ENCODE data around the gene CASP1. TPM values are rescaled to one million over a fixed set of nuclear protein-coding genes. Genes with fewer than 3 reads are reported as not detected.
A peak's percentile ranks its signal among the peaks of the same experiment; 100 is the strongest.

The CASP1 gene
- total RNA-seq (10 to 100 TPM in 1 of 2 donors, 1 to 10 TPM in 1; 8.5 to 15.2 TPM), polyA plus RNA-seq (1 to 10 TPM; 6.9 to 8.7 TPM)

GRCh38 chr11:105034813-105035620, at the start of gene CASP1:
TSS of gene CASP1 (minus strand) at chr11:105035144. CDS start at chr11:105035113, 31 bp downstream.
- Histone ChIP-seq H3K9ac (ENCODE audit: low read depth in 1 of 2, low read length in 2 of 2) (peak within 1 kb of the TSS; percentile 58 to 81), H3K4me3 (ENCODE audit: low read depth in 1 of 3, low read length in 3 of 3) (peak within 1 kb of the TSS; percentile 48 to 67 (median 50)), H3K36me3 (ENCODE audit: control insufficient read depth in 4 of 4, insufficient read depth in 3 of 4, low read depth in 1 of 4, low read length in 3 of 4) (peaks cover 0 to 11% (median 5%) of the 10 kb centered on the region in 4 donors), H3K27ac (ENCODE audit: low read depth in 1 of 2, low read length in 2 of 2) (peak within 1 kb of the TSS; percentile 68 to 74), H3K4me1 (ENCODE audit: control insufficient read depth in 4 of 4, insufficient read depth in 4 of 4, low read length in 3 of 4) (peaks cover 0 to 18% (median 9%) of the 10 kb centered on the region in 4 donors), H3K27me3 (ENCODE audit: control insufficient read depth in 4 of 4, insufficient read depth in 4 of 4, low read length in 3 of 4) (no peaks in the 10 kb centered on the region), H3K9me3 (ENCODE audit: control insufficient read depth in 4 of 4, low read length in 3 of 4) (no peaks in the 10 kb centered on the region)
- peak; percentile 36 to 54 for TF ChIP-seq RAD21 (IDR thresholded peaks at IDR 0.05)
- TF ChIP-seq YY1 (IDR thresholded peaks at IDR 0.05), result peak; percentile 79
- TF ChIP-seq JUND (IDR thresholded peaks at IDR 0.05), result peak in 1 of 2 donors; percentile 42
- no peak for TF ChIP-seq HNF4G (IDR thresholded peaks at IDR 0.05)
- TF ChIP-seq, protein P1, sequence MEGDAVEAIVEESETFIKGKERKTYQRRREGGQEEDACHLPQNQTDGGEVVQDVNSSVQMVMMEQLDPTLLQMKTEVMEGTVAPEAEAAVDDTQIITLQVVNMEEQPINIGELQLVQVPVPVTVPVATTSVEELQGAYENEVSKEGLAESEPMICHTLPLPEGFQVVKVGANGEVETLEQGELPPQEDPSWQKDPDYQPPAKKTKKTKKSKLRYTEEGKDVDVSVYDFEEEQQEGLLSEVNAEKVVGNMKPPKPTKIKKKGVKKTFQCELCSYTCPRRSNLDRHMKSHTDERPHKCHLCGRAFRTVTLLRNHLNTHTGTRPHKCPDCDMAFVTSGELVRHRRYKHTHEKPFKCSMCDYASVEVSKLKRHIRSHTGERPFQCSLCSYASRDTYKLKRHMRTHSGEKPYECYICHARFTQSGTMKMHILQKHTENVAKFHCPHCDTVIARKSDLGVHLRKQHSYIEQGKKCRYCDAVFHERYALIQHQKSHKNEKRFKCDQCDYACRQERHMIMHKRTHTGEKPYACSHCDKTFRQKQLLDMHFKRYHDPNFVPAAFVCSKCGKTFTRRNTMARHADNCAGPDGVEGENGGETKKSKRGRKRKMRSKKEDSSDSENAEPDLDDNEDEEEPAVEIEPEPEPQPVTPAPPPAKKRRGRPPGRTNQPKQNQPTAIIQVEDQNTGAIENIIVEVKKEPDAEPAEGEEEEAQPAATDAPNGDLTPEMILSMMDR (IDR thresholded peaks at IDR 0.05; ENCODE audit: low read depth, low read length, missing input control), result no peak
- no peak for TF ChIP-seq EGR1 (IDR thresholded peaks at IDR 0.05; ENCODE audit: low read depth in 2 of 2)
- no peak for TF ChIP-seq NR2F2 (IDR thresholded peaks at IDR 0.05)
- peak; percentile 24 for TF ChIP-seq SP1 (IDR thresholded peaks at IDR 0.05)
- no peak for TF ChIP-seq FOXA1 (IDR thresholded peaks at IDR 0.05)
- no peak for TF ChIP-seq FOXA2 (IDR thresholded peaks at IDR 0.05)
- TF ChIP-seq, protein P2, sequence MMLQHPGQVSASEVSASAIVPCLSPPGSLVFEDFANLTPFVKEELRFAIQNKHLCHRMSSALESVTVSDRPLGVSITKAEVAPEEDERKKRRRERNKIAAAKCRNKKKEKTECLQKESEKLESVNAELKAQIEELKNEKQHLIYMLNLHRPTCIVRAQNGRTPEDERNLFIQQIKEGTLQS (IDR thresholded peaks at IDR 0.05), result no peak
- peak; percentile 37 to 52 for TF ChIP-seq HNF4A (conservative IDR thresholded peaks at IDR 0.05)
- peak in 1 of 2 donors; percentile 31 for TF ChIP-seq RXRA (IDR thresholded peaks at IDR 0.05)
- TF ChIP-seq, protein P3, sequence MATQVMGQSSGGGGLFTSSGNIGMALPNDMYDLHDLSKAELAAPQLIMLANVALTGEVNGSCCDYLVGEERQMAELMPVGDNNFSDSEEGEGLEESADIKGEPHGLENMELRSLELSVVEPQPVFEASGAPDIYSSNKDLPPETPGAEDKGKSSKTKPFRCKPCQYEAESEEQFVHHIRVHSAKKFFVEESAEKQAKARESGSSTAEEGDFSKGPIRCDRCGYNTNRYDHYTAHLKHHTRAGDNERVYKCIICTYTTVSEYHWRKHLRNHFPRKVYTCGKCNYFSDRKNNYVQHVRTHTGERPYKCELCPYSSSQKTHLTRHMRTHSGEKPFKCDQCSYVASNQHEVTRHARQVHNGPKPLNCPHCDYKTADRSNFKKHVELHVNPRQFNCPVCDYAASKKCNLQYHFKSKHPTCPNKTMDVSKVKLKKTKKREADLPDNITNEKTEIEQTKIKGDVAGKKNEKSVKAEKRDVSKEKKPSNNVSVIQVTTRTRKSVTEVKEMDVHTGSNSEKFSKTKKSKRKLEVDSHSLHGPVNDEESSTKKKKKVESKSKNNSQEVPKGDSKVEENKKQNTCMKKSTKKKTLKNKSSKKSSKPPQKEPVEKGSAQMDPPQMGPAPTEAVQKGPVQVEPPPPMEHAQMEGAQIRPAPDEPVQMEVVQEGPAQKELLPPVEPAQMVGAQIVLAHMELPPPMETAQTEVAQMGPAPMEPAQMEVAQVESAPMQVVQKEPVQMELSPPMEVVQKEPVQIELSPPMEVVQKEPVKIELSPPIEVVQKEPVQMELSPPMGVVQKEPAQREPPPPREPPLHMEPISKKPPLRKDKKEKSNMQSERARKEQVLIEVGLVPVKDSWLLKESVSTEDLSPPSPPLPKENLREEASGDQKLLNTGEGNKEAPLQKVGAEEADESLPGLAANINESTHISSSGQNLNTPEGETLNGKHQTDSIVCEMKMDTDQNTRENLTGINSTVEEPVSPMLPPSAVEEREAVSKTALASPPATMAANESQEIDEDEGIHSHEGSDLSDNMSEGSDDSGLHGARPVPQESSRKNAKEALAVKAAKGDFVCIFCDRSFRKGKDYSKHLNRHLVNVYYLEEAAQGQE (IDR thresholded peaks at IDR 0.05), result no peak
- no peak for TF ChIP-seq ZBTB33 (IDR thresholded peaks at IDR 0.05)
- peak; percentile 64 for TF ChIP-seq TAF1 (conservative IDR thresholded peaks at IDR 0.05)
- TF ChIP-seq, protein P4, sequence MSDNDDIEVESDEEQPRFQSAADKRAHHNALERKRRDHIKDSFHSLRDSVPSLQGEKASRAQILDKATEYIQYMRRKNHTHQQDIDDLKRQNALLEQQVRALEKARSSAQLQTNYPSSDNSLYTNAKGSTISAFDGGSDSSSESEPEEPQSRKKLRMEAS (IDR thresholded peaks at IDR 0.05), result peak; percentile 58
- no peak for TF ChIP-seq GABPA (IDR thresholded peaks at IDR 0.05 in 1 of 2, conservative IDR thresholded peaks at IDR 0.05 in 1 of 2)
- DNase-seq (ENCODE audit: low spot score), result no peak
- WGBS, result 5% methylated on average over 3 of the region's 3 CpGs
